ENCODE results near the gene TASP1.

- TF ChIP-seq, protein P1, sequence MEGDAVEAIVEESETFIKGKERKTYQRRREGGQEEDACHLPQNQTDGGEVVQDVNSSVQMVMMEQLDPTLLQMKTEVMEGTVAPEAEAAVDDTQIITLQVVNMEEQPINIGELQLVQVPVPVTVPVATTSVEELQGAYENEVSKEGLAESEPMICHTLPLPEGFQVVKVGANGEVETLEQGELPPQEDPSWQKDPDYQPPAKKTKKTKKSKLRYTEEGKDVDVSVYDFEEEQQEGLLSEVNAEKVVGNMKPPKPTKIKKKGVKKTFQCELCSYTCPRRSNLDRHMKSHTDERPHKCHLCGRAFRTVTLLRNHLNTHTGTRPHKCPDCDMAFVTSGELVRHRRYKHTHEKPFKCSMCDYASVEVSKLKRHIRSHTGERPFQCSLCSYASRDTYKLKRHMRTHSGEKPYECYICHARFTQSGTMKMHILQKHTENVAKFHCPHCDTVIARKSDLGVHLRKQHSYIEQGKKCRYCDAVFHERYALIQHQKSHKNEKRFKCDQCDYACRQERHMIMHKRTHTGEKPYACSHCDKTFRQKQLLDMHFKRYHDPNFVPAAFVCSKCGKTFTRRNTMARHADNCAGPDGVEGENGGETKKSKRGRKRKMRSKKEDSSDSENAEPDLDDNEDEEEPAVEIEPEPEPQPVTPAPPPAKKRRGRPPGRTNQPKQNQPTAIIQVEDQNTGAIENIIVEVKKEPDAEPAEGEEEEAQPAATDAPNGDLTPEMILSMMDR (IDR thresholded peaks at IDR 0.05) = no peak
- no peak for TF ChIP-seq POLR2A (IDR thresholded peaks at IDR 0.05)
These were observed 274.2 kb downstream of the TASP1 start for GRCh38 chr20:13364278-13365170.
